GM23338 (cell line): ENCODE measurements around the gene ZNF20. TPM values are rescaled to one million over a fixed set of nuclear protein-coding genes. Genes with fewer than 3 reads are reported as not detected.

Source experiments
- ATAC-seq: fragments of 200-7000 bp; cut with Tn5 transposase; 3 replicates; pipeline ENCODE4 v1.9.1; 2020
- DNase-seq: peaks from one replicate; pipeline ENCODE4 v3.0.0-alpha.2; 2015; ENCODE audit warnings: low spot score
- H2AFZ ChIP-seq: fragments of 200-600 bp; sonication (generic); 2 replicates; pipeline ENCODE4 v1.8.0; 2016; ENCODE audit warnings: antibody characterized with exemption, mild to moderate bottlenecking, moderate library complexity
- H3F3A ChIP-seq: fragments of 200-600 bp; sonication (generic); replicated peaks from 2 replicates; pipeline ENCODE4 v1.8.0; 2017; ENCODE audit warnings: antibody characterized with exemption, mixed run types, low read depth
- H3K27ac ChIP-seq: fragments of 200-600 bp; sonication (generic); 2 replicates; pipeline ENCODE4 v1.6.1; 2016; ENCODE audit warnings: low read depth
- H3K27me3 ChIP-seq: fragments of 200-600 bp; sonication (generic); 2 replicates; pipeline ENCODE4 v1.8.0; 2016; ENCODE audit warnings: mild to moderate bottlenecking, mixed run types, moderate library complexity; ENCODE audit not compliant: insufficient read depth
- H3K36me3 ChIP-seq: fragments of 200-600 bp; sonication (generic); 2 replicates; pipeline ENCODE4 v1.8.0; 2016; ENCODE audit warnings: mild to moderate bottlenecking; ENCODE audit not compliant: insufficient read depth
- H3K4me1 ChIP-seq: fragments of 200-600 bp; sonication (generic); 2 replicates; pipeline ENCODE4 v1.8.0; 2016; ENCODE audit warnings: mild to moderate bottlenecking, moderate library complexity; ENCODE audit not compliant: insufficient read depth
- H3K4me2 ChIP-seq: fragments of 200-600 bp; sonication (generic); 2 replicates; pipeline ENCODE4 v1.7.1; 2017; ENCODE audit warnings: mixed run types
- H3K4me3 ChIP-seq: fragments of 200-600 bp; sonication (generic); 2 replicates; pipeline ENCODE4 v1.6.1; 2016; ENCODE audit warnings: mixed run types
- H3K79me2 ChIP-seq: fragments of 200-600 bp; sonication (generic); replicated peaks from 2 replicates; pipeline ENCODE4 v1.8.0; 2017; ENCODE audit warnings: mild to moderate bottlenecking; ENCODE audit not compliant: insufficient read depth
- H3K9me2 ChIP-seq: fragments of 200-600 bp; sonication (generic); 2 replicates; pipeline ENCODE4 v1.8.0; 2017; ENCODE audit not compliant: insufficient read depth
- H4K20me1 ChIP-seq: fragments of 200-600 bp; sonication (generic); replicated peaks from 2 replicates; pipeline ENCODE4 v1.8.0; 2017; ENCODE audit warnings: mild to moderate bottlenecking; ENCODE audit not compliant: insufficient read depth
- H3K27ac Mint-ChIP-seq: 2 replicates; pipeline ENCODE4 v1.8.0; 2020; ENCODE audit warnings: inconsistent platforms, mild to moderate bottlenecking, moderate library complexity, mixed read lengths
- H3K27me3 Mint-ChIP-seq: 3 replicates; pipeline ENCODE4 v1.8.0; 2022; ENCODE audit warnings: low read depth, mild to moderate bottlenecking, moderate library complexity, mixed read lengths, inconsistent platforms; ENCODE audit not compliant: insufficient read depth, poor library complexity
- H3K36me3 Mint-ChIP-seq: 3 replicates; pipeline ENCODE4 v1.8.0; 2021; ENCODE audit warnings: low read depth, mild to moderate bottlenecking, inconsistent platforms, moderate library complexity, mixed read lengths
- H3K4me1 Mint-ChIP-seq: 3 replicates; pipeline ENCODE4 v1.8.0; 2020; ENCODE audit warnings: mild to moderate bottlenecking, inconsistent platforms, mixed read lengths
- H3K4me3 Mint-ChIP-seq: 3 replicates; pipeline ENCODE4 v1.8.0; 2021; ENCODE audit warnings: moderate library complexity, mild to moderate bottlenecking, inconsistent platforms, mixed read lengths
- H3K9me3 Mint-ChIP-seq: 3 replicates; pipeline ENCODE4 v1.8.0; 2020; ENCODE audit warnings: moderate library complexity, mild to moderate bottlenecking, inconsistent platforms, mixed read lengths
- CREB1 ChIP-seq: fragments of 250-450 bp; sonication (Bioruptor Pico); IDR thresholded peaks from 2 replicates; pipeline ENCODE4 v1.5.0; 2020; ENCODE audit warnings: low read depth, mild to moderate bottlenecking, moderate library complexity
- CTCF ChIP-seq, 2 experiments: fragments of 200-600 bp in 1 of 2; sonication (generic) in 1 of 2; conservative IDR thresholded peaks; 2 replicates each; pipeline versions ENCODE4 v1.5.1 to v1.6.1; 2016 to 2017; ENCODE audit warnings: antibody characterized with exemption in 2 of 2, low read depth in 2 of 2, mild to moderate bottlenecking in 2 of 2, moderate library complexity in 1 of 2
- ETS1 ChIP-seq: IDR thresholded peaks from 2 replicates; pipeline ENCODE4 v1.6.1; 2016; ENCODE audit warnings: antibody characterized with exemption
- EZH2 ChIP-seq: fragments of 200-600 bp; sonication (generic); IDR thresholded peaks from one replicate; pipeline ENCODE4 v1.8.0; 2017; ENCODE audit warnings: antibody characterized with exemption, mild to moderate bottlenecking, low read depth; ENCODE audit not compliant: unreplicated experiment
- EZH2phosphoT487 ChIP-seq: fragments of 200-600 bp; sonication (generic); IDR thresholded peaks from one replicate; pipeline ENCODE4 v1.8.1; 2018; ENCODE audit warnings: antibody characterized with exemption; ENCODE audit not compliant: unreplicated experiment
- JUNB ChIP-seq: IDR thresholded peaks from one replicate; pipeline ENCODE4 v1.6.1; 2016; ENCODE audit warnings: antibody characterized with exemption; ENCODE audit not compliant: unreplicated experiment
- NANOG ChIP-seq: IDR thresholded peaks from 2 replicates; pipeline ENCODE4 v1.6.1; 2016; ENCODE audit warnings: antibody characterized with exemption, borderline replicate concordance
- POLR2AphosphoS5 ChIP-seq: IDR thresholded peaks from 2 replicates; pipeline ENCODE4 v1.6.1; 2016; ENCODE audit warnings: antibody characterized with exemption, low read depth
- REST ChIP-seq: IDR thresholded peaks from one replicate; pipeline ENCODE4 v1.6.1; 2018; ENCODE audit warnings: antibody characterized with exemption; ENCODE audit not compliant: unreplicated experiment
- STAT1 ChIP-seq: IDR thresholded peaks from one replicate; pipeline ENCODE4 v1.6.1; 2016; ENCODE audit warnings: antibody characterized with exemption; ENCODE audit not compliant: unreplicated experiment
- ZNF114 ChIP-seq: fragments of 250-450 bp; sonication (Bioruptor Pico); IDR thresholded peaks from 2 replicates; pipeline ENCODE4 v1.5.0; 2020; ENCODE audit warnings: mild to moderate bottlenecking, moderate library complexity
- ZNF331 ChIP-seq: fragments of 250-450 bp; sonication (Bioruptor Pico); IDR thresholded peaks from 2 replicates; pipeline ENCODE4 v1.5.0; 2020; ENCODE audit warnings: low read depth, mild to moderate bottlenecking, moderate library complexity
- ZNF462 ChIP-seq: fragments of 250-450 bp; sonication (Bioruptor Pico); IDR thresholded peaks from 2 replicates; pipeline ENCODE4 v1.5.0; 2020; ENCODE audit warnings: mild to moderate bottlenecking, moderate library complexity
- polyA plus RNA-seq: library from polyadenylated mRNA; unstranded; fragments of >200 nt; fragmentation: Nextera tagmentation; extraction: Ambion mirVana; gene quantifications from 2 replicates; pipeline ENCODE4 v1.2.1, GENCODE V29; 2016
- total RNA-seq: library from RNA; depleted of rRNA; stranded (reverse); fragments of >200 nt; shearing (Covaris generic); gene quantifications from 2 replicates; pipeline ENCODE4 v1.2.3, GENCODE V29; 2014

The ZNF20 gene
- total and polyA plus RNA-seq, 2 experiments from 2014 or later = 4.1 to 7.5 TPM

- Histone ChIP-seq H3F3A (no peaks in the 10 kb centered on the region; the same call in 1 of the 2 replicates), H3K27me3 (no peaks in the 10 kb centered on the region)
- peaks cover 89% of the 10 kb centered on the region for H3K9me3 Mint-ChIP-seq
Measured at GRCh38 chr19:12095111-12095790, 44.9 kb downstream of the ZNF20 start.

More at GRCh38 chr19:12095111-12095790, 44.9 kb downstream of the ZNF20 start:
- H3K4me2 ChIP-seq = no peak overlapping the region
- H3K4me3 ChIP-seq = no peak overlapping the region
- no peak overlapping the region for H3K4me3 Mint-ChIP-seq
- ATAC-seq (no peak), DNase-seq (no peak)
- peaks cover 47% of the 10 kb centered on the region for H3K36me3 ChIP-seq
- H4K20me1 ChIP-seq = no peaks in the 10 kb centered on the region; the same call in none of the 2 replicates
- no peaks in the 10 kb centered on the region; the same call in 2 of the 3 replicates for H3K4me1 Mint-ChIP-seq
- TF ChIP-seq STAT1 (no peak), ETS1 (no peak), JUNB (no peak), ZNF462 (no peak), EZH2 (no peak), ZNF331 (CRISPR knock-in tag) (no peak), EZH2phosphoT487 (no peak), CTCF (conservative IDR thresholded peaks at IDR 0.05; ENCODE audit: low read depth in 2 of 2) (no peak), NANOG (no peak), ZNF114 (CRISPR knock-in tag) (no peak), POLR2AphosphoS5 (no peak), CREB1 (CRISPR knock-in tag) (no peak), REST (no peak)
- no peak overlapping the region for H3K27ac ChIP-seq
- H3K79me2 ChIP-seq = peaks cover 76% of the 10 kb centered on the region
- peaks cover 13% of the 10 kb centered on the region for H3K27me3 Mint-ChIP-seq
- H2AFZ ChIP-seq = no peak overlapping the region
- no peaks in the 10 kb centered on the region for H3K9me2 ChIP-seq
- peaks cover 41% of the 10 kb centered on the region for H3K36me3 Mint-ChIP-seq
- 0 out of 2 replicates have a peak, but pooled peaks cover 3% of the 10 kb centered on the region for H3K4me1 ChIP-seq
- no peak overlapping the region for H3K27ac Mint-ChIP-seq
